Activated CD4-positive, alpha-beta T cell treated with anti-CD3 and anti-CD28 coated beads for 48 hours (primary cell): ENCODE measurements around the gene SLC22A23.

Experiments
- DNase-seq: peaks from one replicate; pipeline ENCODE4 v3.0.0-alpha.2; 2020

Gene SLC22A23

DNA sequence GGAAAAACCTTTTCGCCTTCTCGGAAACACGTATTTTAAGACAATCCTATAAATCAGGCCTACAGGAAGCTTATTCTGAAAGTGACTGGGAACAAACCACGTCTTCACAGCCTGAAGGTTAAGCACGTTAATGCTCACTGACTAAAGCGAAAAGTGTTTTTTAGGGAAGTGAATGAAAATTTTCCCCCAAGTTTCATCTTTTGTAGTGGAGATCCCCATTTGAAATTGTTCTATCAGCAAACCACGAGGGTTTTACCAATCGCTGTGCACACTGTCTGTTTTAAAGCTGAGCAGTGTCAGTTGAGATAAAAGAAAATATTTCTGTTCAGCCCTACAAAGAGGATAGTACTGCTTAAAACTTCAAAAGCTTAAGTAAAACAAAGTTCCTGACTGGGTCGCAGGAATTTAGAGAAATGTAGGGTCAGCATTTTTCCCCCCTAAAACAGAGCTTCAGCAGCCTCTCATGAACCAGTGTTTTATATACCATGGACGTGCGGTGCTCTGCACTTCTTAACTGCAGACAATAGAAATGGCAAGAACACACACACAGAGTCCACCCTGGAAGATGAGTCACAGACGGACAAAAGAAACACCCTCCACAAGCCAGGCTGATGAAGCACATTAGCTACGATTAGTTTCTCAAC is 34.9 kb downstream of the SLC22A23 start:
- DNase-seq: no peak

DNA sequence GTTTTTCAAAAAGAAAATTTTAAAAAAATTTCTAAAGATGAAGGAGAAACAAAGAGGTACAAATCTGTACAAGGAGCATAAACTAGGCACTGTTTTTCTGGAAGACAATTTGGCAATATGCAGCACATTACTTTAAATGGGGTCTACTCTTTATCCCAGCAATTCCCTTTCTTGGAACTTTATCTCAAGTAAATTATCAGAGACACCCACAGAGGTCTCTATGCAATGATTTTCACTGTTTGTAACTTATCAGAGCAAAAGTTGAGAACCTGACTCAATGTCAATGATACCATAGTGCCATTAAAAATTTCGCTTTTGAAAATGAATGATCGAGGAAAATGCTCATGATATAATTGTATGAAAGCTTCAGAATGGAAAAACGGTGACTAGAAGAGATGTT is 35.7 kb downstream of the SLC22A23 start:
- no peak for DNase-seq

DNA sequence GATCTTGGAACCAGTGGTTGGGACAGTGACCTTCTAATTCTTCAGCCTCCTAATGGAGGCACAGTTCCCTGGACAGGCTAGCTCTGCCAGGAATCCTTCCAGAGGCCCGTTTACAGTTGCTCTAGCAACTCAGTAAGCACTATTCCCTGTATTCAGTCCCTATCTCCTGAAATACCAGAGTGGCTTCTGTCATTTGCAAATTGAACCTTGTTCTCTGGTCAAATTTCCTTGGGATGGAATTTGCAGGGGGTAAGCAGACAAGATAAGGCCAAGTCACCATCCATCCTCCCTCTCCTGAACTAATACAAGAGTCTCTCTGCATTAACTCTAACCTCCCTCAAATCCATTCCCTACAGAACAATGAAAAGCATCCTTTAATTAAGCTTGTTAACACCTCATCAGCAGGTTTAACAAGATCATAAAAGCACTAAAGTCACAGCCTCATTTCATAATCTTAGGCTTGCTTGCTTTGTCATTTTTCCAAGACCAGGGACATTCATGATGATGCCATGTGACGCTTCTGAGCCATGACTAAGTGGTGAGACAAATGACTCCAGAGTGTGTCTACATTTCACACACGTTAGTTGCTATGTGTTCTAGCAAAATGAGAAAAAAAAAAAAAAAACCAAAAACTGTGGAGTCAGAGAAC is 37.1 kb downstream of the SLC22A23 start:
- DNase-seq: peak; percentile 12

DNA sequence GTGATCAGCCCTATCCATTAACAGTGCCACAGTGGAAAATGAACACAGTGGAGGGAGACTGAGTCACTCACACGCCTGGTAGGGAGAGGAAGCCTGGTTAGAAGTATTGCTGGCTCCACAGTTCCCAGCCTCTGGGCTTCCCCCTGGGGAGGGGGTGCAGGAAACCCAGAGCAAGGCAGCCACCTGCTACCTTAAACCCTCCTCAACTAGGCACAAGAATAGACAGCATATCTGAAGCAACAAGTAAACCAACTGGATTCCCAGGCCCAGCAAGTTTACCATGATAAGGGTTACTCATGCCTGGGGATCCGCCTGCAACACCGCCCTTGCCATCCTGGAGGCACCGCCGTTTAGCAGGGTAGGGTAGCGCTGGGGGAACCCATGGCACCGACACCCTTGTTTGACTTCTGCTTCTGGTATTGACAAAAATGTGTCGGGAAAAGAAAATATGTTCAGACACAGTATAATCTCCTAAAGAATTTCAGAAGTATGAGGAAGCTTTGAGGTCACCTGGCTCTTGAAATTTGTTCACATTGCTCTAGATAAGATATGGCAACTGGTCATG is 38.3 kb downstream of the SLC22A23 start:
- no peak for DNase-seq

DNA sequence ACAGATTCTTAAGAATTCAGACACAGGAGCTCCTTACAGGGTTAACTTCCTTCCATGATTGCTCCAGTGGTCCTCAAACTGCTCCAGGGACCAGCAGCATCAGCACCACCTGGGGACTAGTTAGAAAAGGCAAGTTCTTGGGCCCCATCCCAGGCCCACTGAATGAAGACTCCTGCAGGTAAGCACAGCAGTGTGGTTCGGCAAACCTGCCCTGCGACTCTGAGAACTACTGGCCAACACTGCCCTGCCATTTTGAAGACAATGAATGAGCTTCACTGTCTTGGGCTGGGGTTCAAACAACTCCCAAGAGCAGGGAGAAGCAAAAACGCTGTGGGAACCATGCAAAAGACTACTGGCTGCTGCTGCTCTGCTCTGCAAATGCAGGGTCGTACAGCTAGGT is 39.4 kb downstream of the SLC22A23 start:
- DNase-seq: no peak

DNA sequence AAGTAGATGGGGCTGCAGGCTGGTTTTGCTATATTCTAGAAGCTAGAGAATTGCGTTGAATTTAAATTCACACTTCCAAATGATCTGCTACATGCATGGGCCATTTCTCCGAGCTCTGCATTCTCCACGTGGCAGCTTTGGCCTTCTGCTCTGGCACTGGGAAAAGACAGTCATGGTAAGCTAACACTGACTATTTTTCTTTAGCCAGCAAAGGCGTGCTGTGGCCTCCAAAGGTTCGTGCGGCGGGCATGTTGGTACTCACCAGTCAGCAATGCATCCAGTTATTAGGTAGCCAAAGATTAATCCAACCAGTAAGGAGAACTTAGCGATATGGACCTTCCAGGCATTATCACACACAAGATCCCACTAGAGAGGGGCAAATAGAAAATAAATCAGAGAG is 41.4 kb downstream of the SLC22A23 start:
- no peak for DNase-seq

DNA sequence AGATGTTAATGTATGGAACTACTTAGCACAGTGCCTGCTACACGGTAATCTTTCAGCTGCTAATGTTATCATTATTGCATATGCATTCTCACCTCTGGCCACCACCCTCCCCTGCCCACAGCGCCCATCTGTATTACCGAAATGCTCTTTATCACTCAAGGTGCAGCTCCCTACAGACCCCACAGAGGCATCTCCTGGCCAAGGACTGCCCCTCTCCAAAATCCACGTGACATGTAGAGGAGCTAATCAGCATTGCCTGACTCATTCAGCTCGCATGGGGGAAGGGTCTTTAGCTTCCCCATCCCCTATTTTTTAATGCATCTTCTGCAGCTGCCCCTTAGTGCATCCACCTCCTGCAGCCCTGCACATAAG is 41.8 kb downstream of the SLC22A23 start:
- no peak for DNase-seq

DNA sequence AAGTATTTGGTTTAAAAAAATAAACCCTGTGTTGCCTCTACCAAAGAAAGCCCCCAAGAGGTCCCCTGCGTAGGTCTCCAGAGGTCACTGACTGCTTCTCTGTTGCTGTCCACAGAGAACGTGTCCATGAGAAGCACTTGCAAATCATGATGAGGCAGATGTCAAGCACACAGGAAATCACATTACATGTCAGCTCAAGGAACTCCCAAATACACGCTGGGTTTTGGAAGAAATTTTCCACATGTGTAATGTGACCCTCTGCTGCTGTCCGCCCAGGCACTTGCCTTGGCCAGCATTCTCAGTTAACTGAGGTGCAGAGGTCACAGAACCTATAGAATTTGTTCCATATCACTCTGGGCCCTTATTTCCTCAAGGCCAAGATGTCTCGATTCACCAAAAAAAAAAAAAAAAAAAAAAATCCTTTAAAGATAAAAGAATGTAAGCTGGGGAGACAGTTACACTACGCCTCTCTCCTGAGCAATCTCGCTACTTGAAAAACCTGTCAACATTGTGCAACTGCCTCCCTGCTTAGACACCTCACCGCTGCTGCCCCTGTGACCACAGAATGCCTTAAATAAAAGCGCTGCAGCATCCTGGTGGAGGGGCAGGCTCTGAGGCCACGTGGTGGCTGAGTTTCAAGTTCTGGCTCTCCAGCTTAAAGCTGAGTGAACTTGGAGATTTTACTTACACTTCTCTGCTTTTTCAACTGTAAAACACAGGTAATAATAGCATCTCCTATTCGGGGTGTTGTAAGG is 42.3 kb downstream of the SLC22A23 start:
- DNase-seq: peak; percentile 42

DNA sequence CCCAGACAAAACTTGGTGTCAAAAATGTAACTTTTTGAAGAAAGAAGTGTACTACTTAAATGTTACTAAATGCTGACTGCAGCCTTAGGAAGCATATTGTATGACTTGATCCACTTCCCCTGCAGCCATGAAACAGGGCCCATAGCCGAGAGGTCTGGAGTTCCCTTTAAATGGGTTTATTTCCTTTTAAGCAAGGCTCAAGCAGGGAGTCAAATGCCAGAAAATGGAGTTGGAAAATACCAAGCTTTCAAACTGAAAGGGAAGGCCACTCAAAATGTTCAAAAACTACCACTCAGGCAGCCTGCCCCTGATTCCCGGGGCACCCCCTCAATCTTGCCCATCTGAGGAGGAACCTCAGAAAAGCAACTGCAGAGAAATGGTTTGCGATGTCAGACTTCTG is 43.3 kb downstream of the SLC22A23 start:
- DNase-seq: no peak

DNA sequence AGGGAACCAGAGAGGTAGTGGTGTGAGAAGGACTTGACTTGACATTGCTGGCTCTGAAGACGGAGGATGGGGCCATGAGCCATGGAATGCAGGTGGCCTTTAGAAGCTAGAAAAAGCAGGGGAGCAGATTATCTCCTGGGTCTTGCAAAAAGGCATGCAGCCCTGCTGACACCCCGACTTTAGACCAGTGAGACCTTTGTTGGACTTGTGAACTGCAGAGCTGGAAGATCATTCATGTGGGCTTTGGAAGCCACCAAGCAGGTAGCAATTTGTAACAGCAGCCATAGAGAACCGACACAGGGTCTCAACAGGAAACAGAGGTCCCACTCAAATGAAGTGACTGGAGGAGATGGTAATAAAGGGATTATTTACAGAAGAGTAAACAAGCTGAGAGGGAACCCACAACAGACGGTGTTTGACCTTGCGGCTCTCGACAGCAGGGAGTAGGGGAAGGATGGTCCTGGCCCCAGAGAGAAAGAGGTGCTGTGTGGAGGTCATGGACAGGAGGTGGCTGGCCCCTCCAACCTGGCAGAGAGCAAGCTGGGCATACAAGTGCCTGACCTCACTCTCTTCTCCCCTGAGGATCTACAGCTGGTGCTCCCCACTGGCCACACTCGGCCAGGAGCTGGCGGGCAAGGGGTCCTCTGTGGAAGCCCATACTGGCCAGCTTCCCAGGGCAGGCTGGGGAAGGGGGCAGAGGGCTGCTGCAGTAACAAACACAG is 43.9 kb downstream of the SLC22A23 start:
- no peak for DNase-seq

DNA sequence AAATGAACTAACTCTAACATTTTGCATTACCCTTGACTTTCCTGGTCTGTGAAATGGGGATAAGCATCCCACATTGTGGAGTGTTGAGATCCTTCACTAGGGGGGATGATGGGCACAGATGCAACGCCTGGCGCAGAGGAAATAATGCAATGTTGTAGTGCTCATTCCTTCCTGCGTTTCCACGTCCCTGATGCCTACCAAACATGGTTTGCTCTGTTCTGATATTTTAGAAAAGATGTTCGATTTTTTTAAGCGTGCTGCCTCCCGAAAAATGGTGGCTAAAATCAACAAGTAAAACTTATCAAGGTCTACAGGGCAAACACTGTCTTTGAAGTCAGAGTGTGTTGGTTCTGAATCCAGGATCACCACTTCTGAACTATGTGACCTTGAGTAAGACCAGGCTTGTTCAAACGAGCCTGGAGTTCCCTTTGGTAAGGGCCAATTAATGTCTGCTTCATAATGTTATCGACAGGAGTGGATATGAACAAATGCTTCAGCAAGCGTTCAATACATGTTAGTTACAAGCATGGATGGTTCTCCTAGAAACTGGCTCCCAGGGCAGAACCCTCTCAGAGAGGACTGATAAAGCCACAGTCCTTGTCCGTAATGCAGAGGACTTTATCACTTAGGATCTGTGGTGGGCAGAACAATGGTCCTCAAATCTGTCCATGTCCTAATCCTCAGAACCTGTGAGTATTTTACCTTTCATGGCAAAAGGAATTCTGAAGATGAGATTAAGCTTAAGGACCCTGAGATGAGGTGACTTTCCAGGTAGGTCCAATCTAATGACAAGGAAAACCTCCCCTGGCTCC is 44.7 kb downstream of the SLC22A23 start:
- no peak for DNase-seq

DNA sequence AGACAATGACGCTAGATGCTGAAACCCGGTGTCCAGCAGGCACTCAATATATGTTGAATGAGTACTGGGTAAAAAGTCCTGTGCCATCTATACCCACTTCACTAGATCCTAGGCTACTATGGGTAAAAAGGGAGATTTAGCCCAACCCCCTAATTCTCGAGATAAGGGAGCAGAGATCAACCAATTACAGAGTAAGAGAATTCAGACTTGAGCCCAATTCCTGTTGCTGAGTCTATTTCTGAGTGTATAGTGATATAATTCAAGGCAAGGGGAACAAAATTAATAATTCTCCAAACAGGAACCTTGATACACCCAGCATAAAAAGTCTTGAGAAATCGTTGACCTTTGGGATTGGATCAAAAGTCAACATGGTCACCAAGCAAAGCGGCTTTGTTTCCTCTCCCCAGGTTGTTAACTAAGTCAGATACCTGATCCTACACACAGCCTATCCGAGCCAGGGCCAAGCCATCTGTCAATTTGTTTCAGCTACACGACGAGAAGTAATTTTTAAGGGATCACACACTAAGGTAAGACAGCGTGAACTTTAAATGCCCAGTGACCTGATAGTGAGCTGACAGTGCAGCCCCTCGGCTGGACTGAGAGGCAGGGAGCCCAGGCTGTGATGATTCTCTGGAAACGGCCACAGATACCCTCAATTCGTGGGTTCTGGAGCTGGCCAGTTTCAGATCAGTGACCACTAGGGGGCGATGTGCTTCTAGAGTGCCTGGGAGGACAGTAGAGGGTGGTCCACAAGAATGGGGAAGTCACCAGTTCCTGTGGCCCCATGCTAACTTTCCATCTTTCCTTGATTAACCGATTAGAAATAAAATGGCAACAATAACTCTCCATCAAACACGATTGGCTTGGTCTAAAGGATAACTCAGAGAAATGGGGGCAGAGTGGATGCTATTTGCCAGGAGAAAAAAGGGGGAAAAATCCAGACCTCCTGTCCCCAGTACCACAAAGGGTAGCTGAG is 46.2 kb downstream of the SLC22A23 start:
- DNase-seq: peak; percentile 75

DNA sequence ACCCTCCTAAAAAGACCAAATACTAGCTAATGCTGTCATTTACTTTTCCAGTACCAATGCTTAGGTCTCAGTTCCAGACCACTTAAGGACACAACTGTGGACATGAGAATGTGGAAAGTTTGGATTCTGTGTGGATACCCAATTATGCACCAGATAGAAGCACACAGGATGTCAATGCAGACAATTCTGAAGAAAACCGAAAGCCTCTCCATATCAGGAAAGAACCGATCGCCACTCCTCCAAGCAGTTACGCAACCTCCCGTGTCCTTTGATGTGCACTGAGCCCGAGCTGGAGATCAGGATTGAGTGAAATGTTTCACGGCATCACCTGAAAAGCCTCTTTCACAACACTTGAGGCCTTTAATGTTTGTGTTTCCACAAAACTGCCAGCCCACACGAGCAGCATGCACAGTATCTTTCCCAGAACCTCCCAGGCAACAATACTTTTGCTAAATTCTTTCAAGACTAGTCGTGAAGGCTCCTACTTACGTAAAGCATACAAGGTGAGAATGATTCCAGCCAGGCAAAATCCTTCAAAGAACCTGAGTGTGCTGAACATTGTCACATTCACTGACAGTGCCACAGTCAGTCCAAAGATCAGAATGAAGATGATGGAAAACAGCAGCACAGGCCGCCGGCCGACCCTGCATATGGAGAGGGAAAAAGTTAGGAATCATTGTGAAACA is 47.0 kb downstream of the SLC22A23 start:
- no peak for DNase-seq

DNA sequence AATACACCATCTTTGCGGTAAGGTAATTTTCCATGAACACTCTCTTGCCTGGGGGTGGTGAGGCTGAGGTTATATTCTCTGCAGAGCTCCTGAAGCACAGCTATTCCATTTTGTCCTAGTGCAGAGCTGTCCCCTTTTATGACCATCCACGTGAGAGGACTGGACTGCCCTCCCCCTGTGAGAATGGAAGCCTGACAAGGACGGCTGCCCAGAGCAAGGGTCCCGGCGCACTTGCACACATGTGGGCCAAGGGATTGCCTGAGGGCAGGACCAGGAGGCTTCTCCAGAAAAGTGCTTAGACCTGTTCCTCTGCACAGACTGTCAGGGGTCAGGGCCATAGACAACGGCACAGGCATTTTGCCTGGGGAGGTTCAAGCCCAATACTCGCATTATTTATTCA is 48.2 kb downstream of the SLC22A23 start:
- DNase-seq: no peak

DNA sequence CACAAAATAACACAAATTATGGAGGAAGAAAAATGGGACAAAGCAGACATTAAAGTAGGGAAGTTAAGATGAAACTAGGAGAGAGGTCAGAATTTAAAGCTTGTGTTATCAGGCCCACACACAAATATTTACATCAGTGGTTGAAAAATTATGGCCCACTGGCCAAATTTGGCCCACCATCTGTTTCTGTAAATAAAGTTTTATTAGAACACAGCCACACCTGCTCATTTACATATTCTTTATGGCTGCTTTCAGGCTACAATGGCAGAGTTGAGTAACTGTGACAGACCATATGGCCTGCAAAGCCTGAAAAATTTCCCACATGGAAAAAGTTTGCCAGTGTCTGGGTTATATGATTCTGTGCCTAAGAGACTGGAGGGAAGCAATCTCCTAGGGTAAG is 49.0 kb downstream of the SLC22A23 start:
- no peak for DNase-seq

DNA sequence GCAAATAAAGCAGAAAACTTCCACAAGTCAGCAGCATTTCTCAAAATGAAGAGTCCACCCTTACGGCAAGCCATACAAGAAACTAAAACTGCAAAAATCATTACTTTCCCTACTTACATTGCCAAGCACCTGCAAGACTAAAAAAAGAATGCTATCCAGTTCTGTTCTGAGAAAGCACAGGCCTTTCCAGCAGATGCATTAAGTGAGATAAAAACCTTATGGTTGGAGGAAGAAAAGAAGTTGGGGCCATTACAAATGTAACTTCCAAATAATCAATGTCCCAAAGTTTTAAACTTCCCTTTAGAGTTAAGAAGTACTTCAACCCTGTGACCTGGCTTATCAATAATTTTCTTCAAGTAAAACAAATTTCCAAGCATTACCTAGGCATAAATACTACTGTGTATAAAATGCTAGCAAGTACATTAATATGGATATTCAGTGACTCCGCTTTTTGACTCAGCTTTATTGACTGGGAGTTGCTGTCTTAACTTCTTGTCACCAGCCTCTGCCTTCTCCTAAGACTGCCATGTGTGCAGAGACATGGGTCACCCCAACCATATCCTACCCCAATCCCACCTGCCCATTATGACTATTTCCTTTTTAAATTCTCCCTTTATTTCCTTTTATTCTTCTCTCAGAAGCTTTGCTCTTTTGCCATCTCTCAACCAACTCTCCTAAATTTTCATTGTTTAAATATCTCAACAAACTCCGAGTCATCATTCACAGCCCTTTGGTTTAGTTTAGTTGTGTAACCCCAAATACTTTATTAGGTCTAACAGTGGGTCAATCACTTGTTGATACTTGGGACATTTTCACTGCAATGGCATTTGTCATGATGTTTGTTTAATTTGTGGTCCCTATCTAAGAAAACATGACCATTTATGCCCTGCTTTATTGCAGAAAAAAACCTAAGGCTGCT is 49.7 kb downstream of the SLC22A23 start:
- no peak for DNase-seq

DNA sequence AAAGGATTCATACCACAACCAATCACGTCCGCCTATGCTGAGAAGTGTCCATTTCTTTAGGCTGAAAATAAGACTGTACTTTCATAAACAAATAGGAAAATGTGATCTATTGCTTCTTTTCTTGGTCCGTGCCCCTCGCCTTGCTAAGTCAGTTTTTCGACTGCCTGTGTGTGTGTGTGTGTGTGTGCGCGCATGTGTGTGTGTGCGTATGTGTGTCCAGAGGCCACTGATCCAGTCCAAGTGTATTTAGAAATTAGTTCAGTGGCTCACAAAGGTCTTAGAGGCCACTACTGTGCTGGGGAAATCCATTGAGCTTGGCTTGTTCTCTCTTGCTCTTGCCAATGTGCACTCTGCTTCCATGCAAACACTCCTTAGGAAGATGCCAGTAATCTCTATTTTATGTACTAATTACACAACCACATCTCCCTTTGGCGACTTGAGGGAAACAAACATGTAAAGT is 50.5 kb downstream of the SLC22A23 start:
- no peak for DNase-seq

DNA sequence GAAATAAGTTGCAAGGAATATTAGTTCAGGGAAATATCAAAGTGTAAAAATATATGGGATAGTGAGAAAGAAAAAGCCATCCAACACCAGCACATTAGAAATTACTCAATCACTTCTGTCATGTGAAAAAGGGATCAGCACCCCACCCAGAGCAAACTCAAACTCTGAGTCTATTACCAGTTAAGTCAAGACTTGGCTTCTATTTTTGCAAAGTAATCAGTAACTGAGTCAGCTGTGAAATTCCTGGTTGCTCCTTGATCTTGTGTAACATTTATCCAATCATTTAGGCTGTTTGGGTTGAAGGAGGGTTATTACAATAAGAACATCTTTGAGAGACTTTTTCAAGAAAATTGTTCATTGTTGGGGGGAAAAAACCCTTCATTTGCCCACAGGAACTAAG is 51.2 kb downstream of the SLC22A23 start:
- DNase-seq: no peak

DNA sequence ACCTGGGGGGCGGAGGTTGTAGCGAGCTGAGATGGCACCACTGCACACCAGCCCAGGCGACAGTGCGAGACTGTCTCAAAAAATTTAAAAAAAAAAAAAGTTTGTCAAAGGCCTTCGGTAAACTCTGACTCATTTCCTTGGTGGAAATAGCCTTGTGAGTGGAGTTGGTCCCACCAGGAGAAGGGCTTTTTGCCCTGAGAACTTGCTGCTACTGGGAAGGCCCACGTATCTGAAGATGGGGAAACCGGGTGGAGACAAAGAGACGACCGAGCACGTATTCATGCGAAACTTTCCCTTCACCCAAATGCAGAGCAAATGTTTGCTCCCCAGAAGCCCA is 51.7 kb downstream of the SLC22A23 start:
- DNase-seq: no peak
